Mucosa of rectum (tissue), 2 donors: Measurements from ENCODE around the gene ANKRD42.

ENCODE experiments used
- H3K27ac ChIP-seq, 2 donors: one replicate each; pipeline ENCODE4 v1.7.0; 2013; ENCODE audit warnings: inconsistent platforms in 2 of 2, low read depth in 2 of 2, low read length in 2 of 2
- H3K27me3 ChIP-seq, 2 donors: one replicate each; pipeline ENCODE4 v1.7.0; 2013; ENCODE audit warnings: low read length in 2 of 2; ENCODE audit not compliant: control insufficient read depth in 2 of 2, insufficient read depth in 2 of 2
- H3K36me3 ChIP-seq, 2 donors: one replicate each; pipeline ENCODE4 v1.7.0; 2013; ENCODE audit warnings: low read length in 2 of 2; ENCODE audit not compliant: control insufficient read depth in 2 of 2, insufficient read depth in 2 of 2
- H3K4me1 ChIP-seq, 2 donors: one replicate each; pipeline ENCODE4 v1.7.0; 2013; ENCODE audit warnings: low read length in 2 of 2, mild to moderate bottlenecking in 1 of 2; ENCODE audit not compliant: control insufficient read depth in 2 of 2, insufficient read depth in 2 of 2
- H3K4me3 ChIP-seq, 2 donors: one replicate each; pipeline ENCODE4 v1.7.0; 2013; ENCODE audit warnings: low read length in 2 of 2
- H3K9ac ChIP-seq, 2 donors: one replicate each; pipeline ENCODE4 v1.7.0; 2013; ENCODE audit warnings: low read length in 2 of 2, low read depth in 1 of 2, mild to moderate bottlenecking in 1 of 2
- H3K9me3 ChIP-seq, 2 donors: one replicate each; pipeline ENCODE4 v1.7.0; 2013; ENCODE audit warnings: low read length in 2 of 2; ENCODE audit not compliant: control insufficient read depth in 2 of 2
- donor health status: healthy.
- donor health status: Normal muscosa, but diverticular disease.

ANKRD42 gene

GRCh38 chr11:83157594-83158356 lies 35.7 kb upstream of the ANKRD42 start:
- Histone ChIP-seq H3K9me3 (no peaks in the 10 kb centered on the region), H3K4me3 (peak overlapping the region; percentile 97 to 99), H3K9ac (peak overlapping the region; percentile 99 to 100), H3K27me3 (no peaks in the 10 kb centered on the region), H3K36me3 (peaks cover 0 to 9% of the 10 kb centered on the region in 2 donors), H3K4me1 (peaks cover 20 to 27% of the 10 kb centered on the region in 2 donors), H3K27ac (peak overlapping the region; percentile 99 to 100)

GRCh38 chr11:83158357-83158786 lies 35.1 kb upstream of the ANKRD42 start:
- H3K27me3 ChIP-seq: no peaks in the 10 kb centered on the region
- H3K9me3 ChIP-seq: no peaks in the 10 kb centered on the region
- H3K4me1 ChIP-seq: peaks cover 20 to 27% of the 10 kb centered on the region in 2 donors
- peak overlapping the region; percentile 99 to 100 for H3K27ac ChIP-seq
- peak overlapping the region; percentile 97 to 99 for H3K4me3 ChIP-seq
- H3K36me3 ChIP-seq: peaks cover 3 to 9% of the 10 kb centered on the region in 2 donors
- H3K9ac ChIP-seq: peak overlapping the region; percentile 99 to 100

GRCh38 chr11:83158965-83159901 lies 34.3 kb upstream of the ANKRD42 start:
- H3K9me3 ChIP-seq: no peaks in the 10 kb centered on the region
- peak overlapping the region; percentile 97 to 99 for H3K4me3 ChIP-seq
- no peaks in the 10 kb centered on the region for H3K27me3 ChIP-seq
- peak overlapping the region; percentile 99 to 100 for H3K9ac ChIP-seq
- peaks cover 20 to 27% of the 10 kb centered on the region in 2 donors for H3K4me1 ChIP-seq
- peaks cover 6 to 13% of the 10 kb centered on the region in 2 donors for H3K36me3 ChIP-seq
- peak overlapping the region; percentile 26 to 36 for H3K27ac ChIP-seq

- Histone ChIP-seq H3K36me3 (peaks cover 13 to 19% of the 10 kb centered on the region in 2 donors), H3K27ac (peak overlapping the region; percentile 45 to 52), H3K4me3 (peak overlapping the region; percentile 97 to 99), H3K27me3 (no peaks in the 10 kb centered on the region), H3K9me3 (no peaks in the 10 kb centered on the region), H3K4me1 (peaks cover 20 to 27% of the 10 kb centered on the region in 2 donors), H3K9ac (peak overlapping the region; percentile 99 to 100)
Measured at GRCh38 chr11:83159902-83160865, 33.3 kb upstream of the ANKRD42 start.

- Histone ChIP-seq H3K27ac (no peak overlapping the region), H3K4me3 (peak overlapping the region in 1 of 2 donors; percentile 40)
Measured at GRCh38 chr11:83161610-83162199, 31.8 kb upstream of the ANKRD42 start.

GRCh38 chr11:83162377-83162776 lies 31.1 kb upstream of the ANKRD42 start:
- Histone ChIP-seq H3K27me3 (no peaks in the 10 kb centered on the region), H3K4me3 (peak overlapping the region in 1 of 2 donors; percentile 15), H3K4me1 (peaks cover 20 to 22% of the 10 kb centered on the region in 2 donors), H3K9ac (no peak overlapping the region), H3K9me3 (no peaks in the 10 kb centered on the region), H3K36me3 (peaks cover 35 to 40% of the 10 kb centered on the region in 2 donors), H3K27ac (no peak overlapping the region)

More at GRCh38 chr11:83161610-83162199, 31.8 kb upstream of the ANKRD42 start:
- Histone ChIP-seq H3K27me3 (no peaks in the 10 kb centered on the region), H3K9ac (peak overlapping the region in 1 of 2 donors; percentile 34), H3K36me3 (peaks cover 28 to 34% of the 10 kb centered on the region in 2 donors), H3K9me3 (no peaks in the 10 kb centered on the region), H3K4me1 (peaks cover 20 to 22% of the 10 kb centered on the region in 2 donors)

GRCh38 chr11:83166193-83166866 lies 27.2 kb upstream of the ANKRD42 start:
- H3K27me3 ChIP-seq: no peaks in the 10 kb centered on the region
- peaks cover 17 to 19% of the 10 kb centered on the region in 2 donors for H3K4me1 ChIP-seq
- H3K36me3 ChIP-seq: peaks cover 64 to 65% of the 10 kb centered on the region in 2 donors
- no peak overlapping the region for H3K4me3 ChIP-seq
- no peak overlapping the region for H3K27ac ChIP-seq
- H3K9ac ChIP-seq: no peak overlapping the region
- H3K9me3 ChIP-seq: no peaks in the 10 kb centered on the region

- Histone ChIP-seq H3K4me1 (peaks cover 22% of the 10 kb centered on the region in 2 donors), H3K9ac (no peak overlapping the region), H3K9me3 (no peaks in the 10 kb centered on the region), H3K27ac (no peak overlapping the region), H3K4me3 (no peak overlapping the region), H3K27me3 (no peaks in the 10 kb centered on the region), H3K36me3 (peaks cover 72% of the 10 kb centered on the region in 2 donors)
Measured at GRCh38 chr11:83168756-83169155, 24.8 kb upstream of the ANKRD42 start.
